Ishikawa (cell line): ENCODE measurements around the gene FBXL17.

Experiments
- CEBPB ChIP-seq: IDR thresholded peaks from 2 replicates; pipeline ENCODE4 v1.6.1; 2012
- CREB1 ChIP-seq: IDR thresholded peaks from 2 replicates; pipeline ENCODE4 v1.6.1; 2012; ENCODE audit warnings: low read depth
- EGR1 ChIP-seq: IDR thresholded peaks from 2 replicates; pipeline ENCODE4 v1.6.1; 2012
- EP300 ChIP-seq: IDR thresholded peaks from 2 replicates; pipeline ENCODE4 v1.6.1; 2012; ENCODE audit warnings: borderline replicate concordance
- FOXM1 ChIP-seq: IDR thresholded peaks from 2 replicates; pipeline ENCODE4 v1.6.1; 2012; ENCODE audit warnings: low read depth, borderline replicate concordance
- MAX ChIP-seq: IDR thresholded peaks from 2 replicates; pipeline ENCODE4 v1.6.1; 2012
- NFIC ChIP-seq: IDR thresholded peaks from 2 replicates; pipeline ENCODE4 v1.6.1; 2012
- RAD21 ChIP-seq: IDR thresholded peaks from 2 replicates; pipeline ENCODE4 v1.6.1; 2012; ENCODE audit warnings: low read depth
- REST ChIP-seq: IDR thresholded peaks from 2 replicates; pipeline ENCODE4 v1.6.1; 2012; ENCODE audit warnings: low read depth, mild to moderate bottlenecking
- TAF1 ChIP-seq: IDR thresholded peaks from 2 replicates; pipeline ENCODE4 v1.6.1; 2012; ENCODE audit warnings: low read depth, mild to moderate bottlenecking
- TCF12 ChIP-seq: IDR thresholded peaks from 2 replicates; pipeline ENCODE4 v1.6.1; 2012; ENCODE audit warnings: low read depth
- TEAD4 ChIP-seq: IDR thresholded peaks from 2 replicates; pipeline ENCODE4 v1.6.1; 2012
- USF1 ChIP-seq: IDR thresholded peaks from 2 replicates; pipeline ENCODE4 v1.6.1; 2012
- YY1 ChIP-seq: IDR thresholded peaks from 2 replicates; pipeline ENCODE4 v1.6.1; 2012; ENCODE audit warnings: low read depth
- ZBTB7A ChIP-seq: IDR thresholded peaks from 2 replicates; pipeline ENCODE4 v1.6.1; 2012; ENCODE audit warnings: low read depth

The FBXL17 gene

GRCh38 chr5:108144332-108144731, 237.6 kb downstream of the FBXL17 start:
- TF ChIP-seq NFIC, result 0 out of 2 replicates have a peak, but pooled peaks have one; percentile 41
- no peak for TF ChIP-seq REST

- TF ChIP-seq USF1, result no peak
- no peak for TF ChIP-seq TCF12
- TF ChIP-seq EP300, result no peak
- no peak for TF ChIP-seq CREB1
- TF ChIP-seq NFIC, result no peak
- no peak for TF ChIP-seq MAX
- no peak for TF ChIP-seq EGR1
- no peak for TF ChIP-seq ZBTB7A
- TF ChIP-seq TAF1, result no peak
- no peak for TF ChIP-seq CEBPB
- TF ChIP-seq RAD21, result no peak
Observed at GRCh38 chr5:108143581-108143980, 238.3 kb downstream of the FBXL17 start.

DNA sequence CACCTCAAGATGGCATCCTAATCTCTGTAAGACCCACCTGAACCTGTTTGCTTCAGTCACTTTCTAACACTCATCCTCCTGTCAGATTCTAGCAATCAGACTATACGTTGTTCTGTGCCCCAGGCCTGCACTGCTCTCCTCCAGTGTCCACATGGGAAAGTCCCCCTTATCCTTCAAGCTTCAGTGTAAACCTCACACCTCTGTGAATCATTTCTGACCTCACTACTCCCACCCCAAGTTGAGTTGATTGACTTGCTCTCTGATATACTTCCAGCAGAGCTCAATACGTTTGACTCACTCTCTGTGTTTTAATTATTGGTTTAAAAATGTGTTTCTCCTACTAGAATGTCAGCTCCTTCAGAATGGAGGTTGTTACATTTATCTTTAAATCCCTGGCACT, 240.2 kb downstream of the FBXL17 start:
- TF ChIP-seq TAF1 (no peak), CREB1 (no peak)

GRCh38 chr5:108136493-108136892, 245.4 kb downstream of the FBXL17 start:
- no peak for TF ChIP-seq USF1
- TF ChIP-seq YY1, result no peak
- TF ChIP-seq EGR1, result no peak
- TF ChIP-seq RAD21, result no peak
- TF ChIP-seq TAF1, result no peak
- TF ChIP-seq TEAD4, result no peak
- no peak for TF ChIP-seq REST
- no peak for TF ChIP-seq EP300
- no peak for TF ChIP-seq CREB1
- TF ChIP-seq FOXM1, result no peak
- no peak for TF ChIP-seq MAX
- TF ChIP-seq ZBTB7A, result no peak
- no peak for TF ChIP-seq NFIC
- no peak for TF ChIP-seq TCF12
- no peak for TF ChIP-seq CEBPB

DNA sequence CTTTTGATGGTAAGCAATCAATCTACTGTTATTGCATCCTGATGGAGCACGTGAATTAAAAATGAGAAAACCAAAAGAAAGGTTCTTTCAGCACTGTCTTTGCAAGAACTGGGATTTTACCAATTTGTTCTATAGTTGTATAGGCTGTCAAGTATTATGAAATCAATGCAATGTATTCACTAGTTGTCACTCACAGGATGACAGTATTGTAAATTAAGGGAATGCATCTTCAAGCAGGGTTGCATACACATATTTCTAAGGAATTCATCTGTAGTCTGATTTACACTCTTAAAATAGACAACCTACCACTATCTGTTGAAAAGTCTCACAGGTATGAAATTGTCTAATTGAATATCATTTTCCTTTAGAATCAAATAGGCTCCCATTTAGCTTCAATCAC, 252.8 kb downstream of the FBXL17 start:
- TF ChIP-seq EGR1 (no peak), YY1 (no peak), RAD21 (no peak), USF1 (no peak), REST (no peak), ZBTB7A (no peak), CREB1 (no peak), TCF12 (no peak), NFIC (no peak), TEAD4 (no peak)
